Measurements from ENCODE around the gene TMEM92.
A peak's percentile ranks its signal among the peaks of the same experiment; 100 is the strongest.

TMEM92 gene

DNA sequence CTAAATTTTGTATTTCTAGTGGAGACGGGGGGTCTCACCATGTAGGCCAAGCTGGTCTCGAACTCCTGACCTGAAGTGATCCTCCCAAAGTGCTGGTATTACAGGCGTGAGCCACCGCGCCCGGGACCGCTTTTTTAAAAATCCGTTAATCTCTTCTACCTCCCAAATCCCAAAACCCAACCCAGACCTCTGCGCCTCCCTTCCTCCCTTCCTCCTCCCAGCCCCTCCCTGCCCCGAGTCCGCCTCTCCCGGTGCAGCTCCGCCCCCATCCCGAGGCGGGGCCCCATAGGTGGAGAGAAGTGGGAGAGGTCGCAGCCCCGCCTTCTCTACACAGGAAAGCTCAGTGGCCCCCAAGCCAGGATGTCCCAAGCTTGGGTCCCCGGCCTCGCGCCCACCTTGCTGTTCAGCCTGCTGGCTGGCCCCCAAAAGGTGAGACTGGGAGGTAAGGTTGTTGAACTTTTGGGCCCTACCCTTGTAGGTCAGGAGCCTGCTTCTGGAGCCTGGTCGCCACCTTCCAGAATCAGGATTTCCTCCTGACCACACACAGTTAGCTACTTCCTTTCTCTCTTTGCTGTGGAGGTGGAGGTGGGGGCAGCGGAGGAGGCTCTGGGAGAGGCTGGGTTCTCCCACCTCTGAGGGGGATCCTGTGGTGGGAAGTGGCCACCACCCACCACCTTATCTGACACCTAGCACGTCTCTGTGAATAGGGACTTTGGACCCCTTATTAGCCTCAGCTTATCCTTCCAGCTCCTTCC, at the start of gene TMEM92:
TSS of gene TMEM92 (plus strand) at position 325 of the 755 bp plus-strand sequence. CDS start at position 361, 36 bp downstream.
- POLR2A ChIA-PET, result interaction anchor here (1.6 kb wide), 1 partner anchor 17 kb away, joined by 3 read pairs; no protein-coding TSS in a partner anchor
- no peak for TF ChIP-seq FOXA1 (IDR thresholded peaks at IDR 0.05)
- no peak for TF ChIP-seq TARDBP (IDR thresholded peaks at IDR 0.05)
- no peak for TF ChIP-seq ZNF384 (IDR thresholded peaks at IDR 0.05)
- no peak for TF ChIP-seq NFRKB (IDR thresholded peaks at IDR 0.05)
- no peak for TF ChIP-seq HDGF (IDR thresholded peaks at IDR 0.05; ENCODE audit: borderline replicate concordance)
- TF ChIP-seq, protein P1, sequence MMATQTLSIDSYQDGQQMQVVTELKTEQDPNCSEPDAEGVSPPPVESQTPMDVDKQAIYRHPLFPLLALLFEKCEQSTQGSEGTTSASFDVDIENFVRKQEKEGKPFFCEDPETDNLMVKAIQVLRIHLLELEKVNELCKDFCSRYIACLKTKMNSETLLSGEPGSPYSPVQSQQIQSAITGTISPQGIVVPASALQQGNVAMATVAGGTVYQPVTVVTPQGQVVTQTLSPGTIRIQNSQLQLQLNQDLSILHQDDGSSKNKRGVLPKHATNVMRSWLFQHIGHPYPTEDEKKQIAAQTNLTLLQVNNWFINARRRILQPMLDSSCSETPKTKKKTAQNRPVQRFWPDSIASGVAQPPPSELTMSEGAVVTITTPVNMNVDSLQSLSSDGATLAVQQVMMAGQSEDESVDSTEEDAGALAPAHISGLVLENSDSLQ (IDR thresholded peaks at IDR 0.05), result no peak
- TF ChIP-seq FOXK2 (IDR thresholded peaks at IDR 0.05), result no peak
- TF ChIP-seq LEF1 (IDR thresholded peaks at IDR 0.05; ENCODE audit: borderline replicate concordance), result no peak
- no peak for TF ChIP-seq FOXM1 (IDR thresholded peaks at IDR 0.05; ENCODE audit: borderline replicate concordance)
- no peak for TF ChIP-seq SUZ12 (IDR thresholded peaks at IDR 0.05)
- no peak for TF ChIP-seq ARNT (IDR thresholded peaks at IDR 0.05)
- TF ChIP-seq CTBP1 (IDR thresholded peaks at IDR 0.05; ENCODE audit: borderline replicate concordance), result no peak
- TF ChIP-seq SP1 (IDR thresholded peaks at IDR 0.05), result no peak
- CTCF ChIA-PET, result interaction anchor here (0.6 to 2.7 kb wide), 6 partner anchors 20 to 105 kb away, joined by 3 to 10 read pairs (median 4); partner anchors contain the start of gene COL1A1
- DNase-seq (ENCODE audit: extremely low spot score), result peak; percentile 59

DNA sequence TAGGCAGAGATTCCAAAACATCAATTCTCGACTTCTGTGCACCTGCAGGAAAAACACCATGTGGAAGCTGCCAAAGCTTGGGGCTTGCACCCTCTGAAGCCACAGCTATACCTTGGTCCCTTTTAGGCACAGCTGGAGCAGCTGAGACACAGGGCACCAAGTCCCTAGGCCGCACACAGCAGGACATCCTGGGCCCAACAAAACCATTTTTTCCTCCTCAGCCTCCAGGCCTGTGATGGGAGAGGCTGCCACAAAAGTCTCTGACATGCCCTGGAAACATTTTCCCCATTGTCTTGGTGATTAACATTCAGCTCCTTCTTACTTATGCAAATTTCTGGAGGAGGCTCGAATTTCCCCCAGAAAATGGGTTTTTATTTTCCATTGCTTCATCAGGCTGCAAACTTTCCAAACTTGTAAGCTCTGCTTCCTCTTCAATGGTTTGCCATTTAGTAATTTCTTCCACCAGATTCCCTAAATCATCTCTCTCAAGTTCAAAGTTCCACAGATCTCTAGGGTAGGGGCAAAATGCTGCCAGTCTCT, 48.5 kb upstream of the TMEM92 start:
- ChIA-PET CTCF (no interaction called here), POLR2A (no interaction called here)
- TF ChIP-seq FOXM1 (IDR thresholded peaks at IDR 0.05; ENCODE audit: borderline replicate concordance) (no peak), TARDBP (IDR thresholded peaks at IDR 0.05) (no peak), BHLHE40 (IDR thresholded peaks at IDR 0.05; ENCODE audit: borderline replicate concordance) (no peak), SUZ12 (IDR thresholded peaks at IDR 0.05) (no peak), LEF1 (IDR thresholded peaks at IDR 0.05; ENCODE audit: borderline replicate concordance) (no peak), FOXK2 (IDR thresholded peaks at IDR 0.05) (no peak), SP1 (IDR thresholded peaks at IDR 0.05) (no peak), CTBP1 (IDR thresholded peaks at IDR 0.05; ENCODE audit: borderline replicate concordance) (no peak), ELF4 (IDR thresholded peaks at IDR 0.05) (no peak), ZNF384 (IDR thresholded peaks at IDR 0.05) (no peak), ARNT (IDR thresholded peaks at IDR 0.05) (no peak), HDGF (IDR thresholded peaks at IDR 0.05; ENCODE audit: borderline replicate concordance) (no peak), FOXA1 (IDR thresholded peaks at IDR 0.05) (no peak), NFRKB (IDR thresholded peaks at IDR 0.05) (no peak)
- TF ChIP-seq, protein P1 (IDR thresholded peaks at IDR 0.05), result no peak
- DNase-seq (ENCODE audit: extremely low spot score), result no peak

DNA sequence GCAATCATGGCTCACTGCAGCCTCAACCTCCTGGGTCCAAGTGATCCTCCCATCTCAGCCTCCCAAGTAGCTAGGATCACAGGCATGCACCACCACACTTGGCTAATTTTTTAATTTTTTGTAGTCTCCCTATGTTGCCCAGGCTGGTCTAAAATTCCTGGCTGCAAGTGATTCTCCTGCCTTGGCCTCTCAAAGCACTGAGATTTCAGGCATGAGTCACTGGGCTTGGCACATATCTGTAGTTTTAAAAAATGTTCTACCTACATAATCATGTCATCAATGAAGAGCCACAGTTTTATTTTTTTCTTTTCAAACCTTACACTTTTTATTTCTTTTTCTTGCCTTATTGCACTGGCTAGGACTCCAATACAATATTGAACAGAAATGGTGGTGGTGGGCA, 39.7 kb upstream of the TMEM92 start:
- no peak for TF ChIP-seq FOXK2 (IDR thresholded peaks at IDR 0.05)
- TF ChIP-seq SUZ12 (IDR thresholded peaks at IDR 0.05), result no peak
- TF ChIP-seq FOXA1 (IDR thresholded peaks at IDR 0.05), result no peak
- TF ChIP-seq NFRKB (IDR thresholded peaks at IDR 0.05), result no peak
- no peak for TF ChIP-seq BHLHE40 (IDR thresholded peaks at IDR 0.05; ENCODE audit: borderline replicate concordance)
- no peak for TF ChIP-seq FOXM1 (IDR thresholded peaks at IDR 0.05; ENCODE audit: borderline replicate concordance)
- TF ChIP-seq ELF4 (IDR thresholded peaks at IDR 0.05), result no peak
- no peak for TF ChIP-seq CTBP1 (IDR thresholded peaks at IDR 0.05; ENCODE audit: borderline replicate concordance)
- TF ChIP-seq L3MBTL2 (conservative IDR thresholded peaks at IDR 0.05), result no peak
- TF ChIP-seq SP1 (IDR thresholded peaks at IDR 0.05), result no peak
- TF ChIP-seq TARDBP (IDR thresholded peaks at IDR 0.05), result no peak
- no peak for TF ChIP-seq LEF1 (IDR thresholded peaks at IDR 0.05; ENCODE audit: borderline replicate concordance)
- TF ChIP-seq, protein P1 (IDR thresholded peaks at IDR 0.05), result no peak
- POLR2A ChIA-PET, result no interaction called here
- CTCF ChIA-PET, result no interaction called here
- DNase-seq (ENCODE audit: extremely low spot score), result no peak

DNA sequence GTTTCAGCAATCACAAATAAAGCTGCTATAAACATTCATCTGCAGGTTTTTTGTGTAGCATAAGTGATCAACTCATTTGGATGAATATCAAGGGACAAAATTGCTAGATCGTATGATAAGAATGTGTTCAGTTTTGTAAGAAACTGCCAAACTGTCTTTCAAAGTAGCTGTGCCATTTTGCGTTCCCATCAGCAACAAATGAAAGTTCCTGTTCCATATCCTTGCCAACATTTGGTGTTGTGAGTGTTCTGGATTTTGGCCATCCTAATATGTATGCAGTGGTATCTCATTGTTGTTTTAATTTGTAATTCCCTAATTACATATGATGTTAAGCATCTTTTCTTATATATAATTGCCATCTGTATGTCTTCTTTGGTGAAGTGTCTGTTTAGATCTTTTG, 36.4 kb upstream of the TMEM92 start:
- no peak for DNase-seq (ENCODE audit: extremely low spot score)
- ChIA-PET POLR2A (no interaction called here), CTCF (interaction anchor here (0.6 kb wide), 1 partner anchor 126 kb away, joined by 3 read pairs; no protein-coding TSS in a partner anchor)
- TF ChIP-seq L3MBTL2 (conservative IDR thresholded peaks at IDR 0.05) (no peak), ARNT (IDR thresholded peaks at IDR 0.05) (no peak), BHLHE40 (IDR thresholded peaks at IDR 0.05; ENCODE audit: borderline replicate concordance) (no peak), FOXA1 (IDR thresholded peaks at IDR 0.05) (no peak), ZNF384 (IDR thresholded peaks at IDR 0.05) (no peak), SUZ12 (IDR thresholded peaks at IDR 0.05) (no peak), CTBP1 (IDR thresholded peaks at IDR 0.05; ENCODE audit: borderline replicate concordance) (no peak), FOXM1 (IDR thresholded peaks at IDR 0.05; ENCODE audit: borderline replicate concordance) (no peak), LEF1 (IDR thresholded peaks at IDR 0.05; ENCODE audit: borderline replicate concordance) (no peak), TARDBP (IDR thresholded peaks at IDR 0.05) (no peak)

DNA sequence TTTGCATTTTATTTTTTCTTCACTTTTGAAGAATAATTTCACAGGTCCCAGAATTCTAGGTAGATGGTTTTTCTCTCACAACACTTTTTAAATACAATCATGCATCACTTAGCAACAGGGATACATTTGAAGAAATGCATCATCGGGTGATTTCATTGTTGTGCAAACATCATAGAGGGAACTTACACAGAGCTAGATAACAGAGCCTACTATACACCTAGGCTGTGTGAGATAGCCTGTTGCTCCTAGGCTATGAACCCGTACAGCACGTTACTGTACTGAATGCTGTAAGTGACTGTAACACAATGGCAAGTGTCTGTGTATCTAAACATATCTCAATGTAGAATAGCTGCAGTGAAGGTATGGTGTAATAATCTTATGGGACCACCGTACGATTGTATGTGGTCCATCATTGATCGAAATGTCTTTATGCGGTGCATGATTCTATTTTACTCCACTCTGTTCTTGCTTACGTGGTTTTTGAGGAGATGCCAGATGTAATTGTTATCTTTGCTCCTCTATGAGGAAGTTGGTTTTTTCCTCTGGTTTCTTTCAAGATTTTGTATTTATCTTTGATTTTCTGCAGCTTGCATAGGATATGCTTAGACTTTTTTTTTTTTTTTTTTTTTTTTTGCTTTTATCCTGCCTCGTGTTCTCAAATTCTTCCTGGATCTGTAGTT, 35.5 kb upstream of the TMEM92 start:
- TF ChIP-seq FOXK2 (IDR thresholded peaks at IDR 0.05), result no peak
- no peak for TF ChIP-seq HDGF (IDR thresholded peaks at IDR 0.05; ENCODE audit: borderline replicate concordance)
- TF ChIP-seq FOXM1 (IDR thresholded peaks at IDR 0.05; ENCODE audit: borderline replicate concordance), result no peak
- TF ChIP-seq SP1 (IDR thresholded peaks at IDR 0.05), result no peak
- no peak for TF ChIP-seq FOXA1 (IDR thresholded peaks at IDR 0.05)
- TF ChIP-seq ELF4 (IDR thresholded peaks at IDR 0.05), result no peak
- TF ChIP-seq ARNT (IDR thresholded peaks at IDR 0.05), result no peak
- TF ChIP-seq TARDBP (IDR thresholded peaks at IDR 0.05), result no peak
- TF ChIP-seq NFRKB (IDR thresholded peaks at IDR 0.05), result no peak
- no peak for TF ChIP-seq L3MBTL2 (conservative IDR thresholded peaks at IDR 0.05)
- no peak for TF ChIP-seq ZNF384 (IDR thresholded peaks at IDR 0.05)
- TF ChIP-seq CTBP1 (IDR thresholded peaks at IDR 0.05; ENCODE audit: borderline replicate concordance), result no peak
- CTCF ChIA-PET, result interaction anchor here (1.1 kb wide), 1 partner anchor 33 kb away, joined by 3 read pairs; no protein-coding TSS in a partner anchor
- no peak for DNase-seq (ENCODE audit: extremely low spot score)
- POLR2A ChIA-PET, result no interaction called here

Measured in HEK293T (cell line).